COR-L47 (cell line): ENCODE measurements around the gene FARS2.
"Not testable (repeated sequence)": the region's sequence is repeated elsewhere in the genome, so short reads cannot be mapped to it uniquely, and the experiment has no call there.

Experiments used
- DNase-seq: peaks from one replicate; lab custom pipeline; 2025; lab: John Stamatoyannopoulos, UW

FARS2 gene

DNA sequence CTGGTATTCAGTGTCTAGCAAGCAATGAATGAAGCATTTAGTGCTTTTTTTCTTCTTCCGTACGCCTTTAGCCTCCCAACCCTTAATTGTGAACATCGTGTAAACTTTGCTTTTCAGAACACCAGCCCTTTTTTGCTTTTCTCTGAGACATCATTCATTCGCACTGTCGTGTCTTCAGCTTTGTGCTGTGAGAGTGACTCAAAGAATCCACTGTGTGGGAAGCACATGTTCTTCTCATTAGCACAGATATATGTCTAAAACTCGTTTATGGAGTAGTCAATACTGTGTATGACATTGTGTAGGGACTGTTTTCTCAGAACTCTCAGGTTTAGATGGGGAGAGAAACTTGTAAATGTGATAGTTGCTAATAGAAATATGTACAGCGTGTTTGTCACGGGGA, 279.1 kb downstream of the FARS2 start:
- DNase-seq: no peak

DNA sequence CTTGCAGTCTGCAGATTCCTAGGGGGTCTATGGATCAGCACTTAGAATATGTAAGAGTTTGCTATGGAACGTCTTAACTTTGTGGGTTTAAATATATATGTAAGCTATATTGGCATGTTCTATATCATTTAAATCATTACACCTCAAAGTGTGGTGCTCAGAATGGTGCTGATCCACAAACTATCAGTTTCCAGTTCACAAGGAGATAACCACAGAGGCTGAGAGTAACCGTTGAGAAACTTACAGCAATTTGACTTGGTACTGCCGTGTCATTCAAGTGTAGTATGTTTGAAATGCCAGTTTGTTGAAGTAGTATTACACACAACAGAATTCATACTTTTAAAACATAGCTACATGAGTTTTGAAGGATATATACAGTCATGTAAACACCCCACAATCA, 279.7 kb downstream of the FARS2 start:
- no peak for DNase-seq

DNA sequence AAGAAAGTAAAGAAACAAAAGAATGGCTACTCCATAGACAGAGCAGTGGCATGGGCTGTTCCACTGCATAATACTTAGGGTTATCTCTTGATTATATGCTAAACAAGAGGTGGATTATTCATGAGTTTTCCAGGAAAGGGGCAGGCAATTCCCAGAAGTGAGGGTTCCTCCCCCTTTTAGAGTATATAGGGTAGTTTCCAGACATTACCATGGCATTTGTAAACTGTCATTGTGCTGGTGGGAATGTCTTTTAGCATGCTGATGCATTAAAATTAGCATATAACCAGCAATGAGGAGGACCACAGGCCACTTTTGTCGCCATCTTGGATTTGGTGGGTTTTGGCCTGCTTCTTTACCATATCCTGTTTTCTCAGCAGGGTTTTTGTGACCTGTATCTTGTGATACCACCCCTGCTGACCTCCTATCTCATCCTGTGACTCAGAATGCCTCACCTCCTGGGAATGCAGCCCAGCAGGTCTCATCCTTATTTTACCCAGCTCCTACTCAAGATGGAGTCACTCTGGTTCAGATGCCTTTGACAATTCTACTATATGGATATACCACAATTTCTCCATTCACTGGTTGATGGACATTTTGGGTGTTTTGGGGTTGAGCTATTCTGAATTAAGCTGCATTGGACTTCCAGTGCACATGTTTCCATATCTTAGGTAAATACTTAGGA, 280.6 kb downstream of the FARS2 start:
- DNase-seq: no peak

DNA sequence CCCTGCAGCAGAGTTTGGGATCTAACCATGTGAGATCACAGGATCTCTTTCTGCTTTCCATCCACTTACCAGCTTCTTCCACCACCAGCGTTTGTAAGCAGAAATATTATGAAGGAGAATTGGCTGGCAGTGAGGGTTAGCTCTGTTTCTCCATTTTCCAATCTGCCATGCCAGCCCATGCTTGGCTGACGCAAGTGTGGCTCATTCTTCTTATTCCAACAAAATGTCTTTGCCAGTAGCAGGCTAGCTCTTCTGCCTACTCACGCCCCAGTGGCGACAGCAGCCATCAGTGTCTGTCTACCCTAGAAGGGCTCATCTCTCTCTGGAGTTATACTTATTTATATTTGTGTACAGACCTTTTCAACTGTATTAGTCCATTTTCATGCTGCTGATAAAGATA, 286.2 kb downstream of the FARS2 start:
- no peak for DNase-seq

DNA sequence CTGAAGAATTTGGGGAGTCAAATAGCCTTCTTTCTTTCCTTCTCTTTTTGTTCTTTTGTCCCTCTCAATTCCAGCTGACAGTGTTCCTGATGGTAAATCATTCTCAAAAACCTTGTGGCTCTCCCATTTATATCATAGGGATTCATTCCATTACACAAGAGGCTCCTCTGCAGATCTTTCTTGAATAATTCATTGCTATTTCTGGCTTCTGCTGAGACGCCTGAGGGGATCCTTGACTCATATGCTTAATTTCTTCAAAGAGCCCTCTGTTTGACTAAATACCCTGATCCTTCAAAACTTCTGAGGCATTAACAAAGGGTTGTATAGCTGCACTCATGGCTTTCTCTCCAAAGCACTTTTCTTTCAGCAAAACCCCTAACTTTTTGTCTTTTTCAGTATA, 289.3 kb downstream of the FARS2 start:
- no peak for DNase-seq

DNA sequence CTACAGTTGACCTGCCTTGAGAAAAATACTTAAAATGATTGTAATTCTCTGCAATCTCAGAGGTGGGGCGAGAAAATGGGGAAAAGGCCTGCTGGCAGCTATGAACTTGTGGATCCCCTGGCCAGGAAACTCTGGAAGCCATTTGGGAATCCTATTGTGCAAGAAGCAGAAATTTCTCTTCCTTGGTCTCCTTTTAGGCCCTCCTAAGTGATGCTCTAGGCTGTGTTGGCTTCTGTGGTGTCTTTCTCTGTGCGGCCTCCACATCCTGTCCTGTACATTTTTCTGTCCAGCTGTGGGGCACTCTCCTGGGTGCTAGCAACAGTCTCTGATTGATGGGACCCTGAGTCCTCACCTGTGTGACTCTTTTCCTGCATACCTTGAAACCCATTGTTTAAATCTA, 290.9 kb downstream of the FARS2 start:
- DNase-seq: no peak

DNA sequence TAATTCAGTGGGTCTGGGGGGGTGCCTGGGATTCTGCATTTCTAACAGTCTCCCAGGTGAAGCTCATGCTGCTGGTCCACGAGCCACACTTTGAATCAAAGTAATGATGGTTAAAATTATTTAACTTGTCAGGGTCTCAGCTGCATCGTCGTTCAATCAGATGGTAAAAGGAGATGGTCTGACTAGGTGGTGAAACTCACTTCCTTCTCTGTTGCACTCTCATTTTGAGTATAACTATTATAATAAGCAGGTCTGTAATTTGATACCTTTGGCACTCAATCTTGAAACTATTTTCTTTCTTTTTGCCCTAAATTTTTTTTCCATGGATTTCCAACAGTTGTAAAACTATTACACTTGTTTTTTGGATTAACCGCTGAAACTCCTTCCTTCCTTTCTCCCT, 292.5 kb downstream of the FARS2 start:
- DNase-seq: no peak

DNA sequence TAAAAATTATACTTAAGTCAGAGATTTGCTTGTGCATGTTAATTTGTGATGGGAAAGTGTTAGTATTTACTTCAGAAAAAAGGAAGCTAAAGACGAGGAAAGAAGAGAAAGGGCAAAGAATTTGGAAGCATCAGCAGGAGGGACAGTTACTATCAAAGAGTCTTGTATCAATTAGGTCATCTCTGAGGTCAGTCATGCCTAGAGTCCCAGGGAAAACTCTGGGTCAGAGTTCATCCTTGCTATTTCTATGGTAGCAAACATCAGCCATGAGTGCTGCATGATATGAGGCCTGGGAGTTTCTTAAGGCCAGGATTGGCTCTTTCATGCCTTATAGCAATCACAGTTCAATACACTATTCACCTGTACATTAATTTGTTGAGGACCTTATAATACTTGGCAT, 292.9 kb downstream of the FARS2 start:
- no peak for DNase-seq

DNA sequence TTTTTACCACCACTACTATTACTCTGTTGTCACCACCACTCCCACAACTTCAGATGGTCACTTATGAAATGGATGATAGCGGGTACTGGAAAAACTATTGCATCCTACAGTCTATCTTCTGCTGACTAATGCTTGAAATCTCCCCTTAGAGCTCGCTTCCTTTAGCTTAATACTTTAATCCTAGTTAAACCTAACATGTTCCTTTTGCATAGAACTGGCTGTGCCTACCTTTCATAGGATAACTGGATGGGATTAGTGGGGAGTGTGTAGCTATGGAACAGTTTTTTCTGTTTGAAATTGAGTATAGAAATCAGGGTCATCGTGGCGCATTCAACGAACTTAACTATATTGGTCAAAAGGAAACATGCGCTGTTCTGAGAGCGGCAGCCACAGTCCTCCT, 294.7 kb downstream of the FARS2 start:
- no peak for DNase-seq

DNA sequence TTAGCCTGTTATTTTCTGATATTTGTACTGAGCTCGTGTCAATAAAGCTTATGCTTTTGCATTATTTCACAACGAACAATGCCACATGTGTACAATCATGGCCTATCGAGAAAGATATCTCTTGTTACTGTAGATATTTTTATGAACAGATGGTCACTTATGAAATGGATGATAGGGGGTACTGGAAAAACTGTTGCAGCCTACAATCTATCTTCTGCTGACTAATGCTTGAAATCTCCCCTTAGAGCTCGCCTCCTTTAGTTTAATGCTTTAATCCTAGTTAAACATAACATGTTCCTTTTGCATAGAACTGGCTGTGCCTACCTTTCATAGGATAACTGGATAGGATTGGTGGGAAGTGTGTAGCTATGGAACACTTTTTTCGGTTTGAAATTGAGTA, 296.2 kb downstream of the FARS2 start:
- no peak for DNase-seq

DNA sequence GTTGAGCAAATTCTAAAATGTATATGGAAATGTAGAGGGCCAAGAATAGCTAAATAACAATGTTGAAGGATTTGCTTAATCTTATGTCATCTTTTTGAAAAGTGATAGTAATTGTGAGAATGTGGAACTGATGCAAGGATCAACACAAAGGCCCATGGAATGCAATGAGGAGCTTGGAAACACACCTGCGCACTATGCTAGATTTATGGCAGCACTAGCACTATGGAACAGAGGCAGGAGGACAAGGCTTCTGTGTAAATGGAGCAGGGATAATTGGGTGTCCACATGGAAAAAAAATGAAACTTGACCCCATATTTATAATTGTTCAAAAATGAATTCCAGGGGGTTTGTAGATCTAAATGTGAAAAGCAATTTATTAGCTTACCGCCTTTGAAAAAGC, 298.3 kb downstream of the FARS2 start:
- no peak for DNase-seq

DNA sequence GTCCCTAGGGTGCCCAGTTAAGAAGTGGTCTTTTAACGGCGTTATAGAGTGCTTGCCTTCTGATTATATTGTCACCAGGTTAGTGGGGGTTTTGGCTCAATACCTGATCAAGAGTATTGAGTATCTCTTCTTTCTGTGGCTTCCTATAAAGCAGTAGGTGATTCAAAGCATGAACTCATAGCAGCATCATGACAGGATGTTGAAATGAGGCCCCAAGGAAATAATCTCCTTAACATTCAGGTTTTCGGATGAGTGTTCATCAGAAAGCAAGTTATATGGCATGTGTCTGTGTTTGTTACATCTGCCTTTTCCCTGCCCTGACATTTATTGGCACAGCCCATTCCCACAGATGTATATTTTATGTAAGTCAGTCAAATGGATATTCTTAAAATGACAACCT, 301.0 kb downstream of the FARS2 start:
- no peak for DNase-seq

DNA sequence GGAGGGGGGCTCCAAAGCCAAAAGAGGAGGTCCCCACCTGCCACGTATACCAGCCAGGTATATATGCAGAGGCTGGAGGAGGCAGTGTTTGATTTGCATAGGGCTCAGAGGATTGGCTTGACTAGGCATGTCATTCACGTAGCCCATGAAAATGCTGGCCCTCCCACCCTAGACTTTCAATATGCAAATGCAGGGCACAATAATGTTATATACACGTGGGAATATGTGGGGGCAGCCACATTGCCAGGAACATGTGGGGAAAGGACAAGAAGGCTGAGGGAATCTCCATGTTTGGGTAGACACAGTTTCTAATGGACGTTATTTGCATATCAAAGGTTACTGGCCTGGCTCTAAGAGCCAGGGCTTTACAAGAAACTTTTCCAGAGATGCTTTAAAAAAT, 301.8 kb downstream of the FARS2 start:
- DNase-seq: no peak

DNA sequence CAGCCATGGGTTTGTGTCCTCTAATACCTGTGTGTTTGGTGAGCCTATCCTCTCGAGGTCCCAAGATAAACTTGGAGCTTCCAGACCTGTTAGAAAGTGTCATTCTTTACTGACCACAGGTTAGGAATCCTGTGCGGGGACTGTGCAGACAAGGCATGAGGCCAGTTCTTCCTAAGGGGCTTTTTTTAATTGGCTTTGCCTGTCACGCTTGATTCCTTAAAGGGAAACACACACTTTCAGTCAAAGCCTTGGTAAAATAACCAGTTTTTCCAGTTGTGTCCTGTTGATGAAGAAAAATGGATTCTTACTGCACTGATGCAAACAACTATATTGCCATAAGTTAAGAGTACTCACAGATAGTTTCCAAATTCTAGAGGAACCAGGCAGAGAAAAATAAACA, 303.4 kb downstream of the FARS2 start:
- not testable (repeated sequence) for DNase-seq

DNA sequence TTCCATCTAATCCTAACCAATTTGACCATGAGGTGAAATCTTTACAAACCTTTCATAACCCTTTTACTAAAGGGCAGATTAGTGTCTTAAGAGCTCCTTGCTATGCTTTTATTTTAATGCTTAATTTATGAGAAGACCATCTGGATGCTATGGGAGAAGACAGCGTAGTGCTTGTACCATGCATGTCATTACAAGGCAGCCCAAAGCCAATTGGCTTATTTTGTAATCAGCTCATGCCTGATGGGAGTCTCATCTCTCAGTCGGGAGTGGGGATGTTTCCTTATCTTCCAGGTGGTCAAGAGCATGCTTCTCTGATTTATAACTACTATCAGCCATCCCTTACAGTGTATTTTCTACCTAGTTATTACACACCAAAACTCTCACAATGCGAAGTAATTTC, 304.7 kb downstream of the FARS2 start:
- DNase-seq: no peak

DNA sequence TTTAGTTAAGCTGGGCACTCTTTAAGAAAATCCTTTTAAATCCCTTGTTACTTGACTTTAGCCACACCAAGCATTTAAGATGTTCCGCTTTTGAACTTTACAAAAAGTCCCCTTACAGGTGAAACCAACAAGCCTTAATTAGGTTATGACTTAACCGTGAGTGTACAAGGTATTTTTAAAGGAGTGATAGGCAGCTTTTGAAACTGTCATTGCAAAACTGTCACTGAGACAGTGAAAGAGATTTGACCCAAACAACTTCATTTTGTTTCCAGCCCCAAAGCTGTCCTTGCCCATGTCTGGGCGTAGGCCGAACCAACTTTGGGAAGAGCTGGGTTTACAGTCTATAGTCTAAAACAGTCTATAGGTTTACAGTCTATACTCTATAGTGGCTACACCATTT, 305.4 kb downstream of the FARS2 start:
- no peak for DNase-seq

DNA sequence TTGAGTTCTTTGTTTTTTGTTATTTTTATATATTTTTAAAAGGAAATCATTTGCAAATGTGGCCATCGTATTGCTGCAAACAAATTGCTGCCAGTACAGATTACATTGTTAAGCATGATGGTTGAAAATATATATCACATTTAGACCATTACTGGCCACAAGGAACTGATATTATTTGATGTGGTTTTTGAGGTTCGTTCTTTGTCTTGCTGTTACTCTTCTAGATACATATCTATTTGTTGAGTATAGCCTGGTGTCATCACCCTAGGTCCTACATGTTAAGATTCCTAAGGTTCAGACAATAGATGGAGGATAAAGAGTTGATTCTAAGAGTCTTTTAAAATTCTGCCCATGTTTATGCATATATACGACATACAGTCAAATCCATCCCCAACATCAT, 306.0 kb downstream of the FARS2 start:
- DNase-seq: no peak

DNA sequence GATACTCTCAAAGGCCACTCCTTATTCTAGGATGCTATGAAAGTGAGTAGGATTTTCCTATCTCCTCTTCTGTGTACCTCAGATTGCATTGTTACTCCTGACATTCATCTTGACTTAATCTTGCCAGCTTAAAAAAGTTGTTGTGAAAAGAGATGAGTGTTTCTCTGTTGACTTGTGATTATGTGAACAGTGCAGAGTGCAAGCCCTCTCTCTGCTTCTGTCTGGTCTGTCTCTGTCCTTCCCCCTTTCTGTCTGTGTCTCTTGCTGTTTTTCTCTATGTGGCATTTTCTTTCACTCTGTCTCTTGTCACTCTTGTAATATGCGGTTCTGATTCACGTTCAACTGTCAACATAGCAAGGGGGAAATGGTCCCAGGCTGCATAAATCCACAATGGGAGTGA, 306.6 kb downstream of the FARS2 start:
- DNase-seq: no peak

DNA sequence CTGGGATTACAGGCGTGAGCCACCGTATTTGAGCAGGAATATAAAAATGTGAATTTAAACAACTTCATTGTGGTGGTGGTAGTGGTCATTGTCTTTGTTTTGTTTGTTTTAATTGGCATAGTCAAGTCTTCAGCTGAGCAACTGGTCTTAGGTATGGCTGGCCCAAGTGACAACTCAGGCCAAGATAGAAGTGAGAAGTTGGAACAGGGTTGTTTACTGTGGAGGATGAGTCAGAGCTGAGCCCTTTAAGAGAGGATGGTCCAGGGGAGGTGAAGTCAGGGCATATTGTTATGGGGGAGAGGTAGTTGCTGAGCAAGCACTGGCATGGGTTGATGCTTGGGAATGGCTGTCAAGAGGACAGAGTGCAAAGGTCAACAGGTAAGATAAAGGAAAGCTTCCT, 308.2 kb downstream of the FARS2 start:
- no peak for DNase-seq

DNA sequence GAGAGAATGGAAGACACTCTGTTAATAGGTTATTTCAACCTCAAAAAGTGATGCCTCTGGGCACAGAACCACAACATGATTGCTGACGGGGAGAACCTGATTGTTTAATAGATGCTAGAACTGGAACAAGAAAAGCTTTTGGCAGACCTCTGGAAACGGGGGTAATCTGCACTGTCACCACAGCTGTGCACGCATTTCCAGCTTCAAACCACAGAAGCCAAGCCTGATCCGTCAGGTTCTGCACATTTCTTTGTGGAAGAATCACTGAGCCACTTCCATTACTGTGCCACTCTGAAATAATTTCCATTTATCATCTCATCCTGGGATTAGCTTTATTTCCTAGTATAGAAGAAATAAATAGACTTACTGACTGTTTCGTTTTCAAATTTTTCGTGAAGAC, 309.3 kb downstream of the FARS2 start:
- DNase-seq: no peak

DNA sequence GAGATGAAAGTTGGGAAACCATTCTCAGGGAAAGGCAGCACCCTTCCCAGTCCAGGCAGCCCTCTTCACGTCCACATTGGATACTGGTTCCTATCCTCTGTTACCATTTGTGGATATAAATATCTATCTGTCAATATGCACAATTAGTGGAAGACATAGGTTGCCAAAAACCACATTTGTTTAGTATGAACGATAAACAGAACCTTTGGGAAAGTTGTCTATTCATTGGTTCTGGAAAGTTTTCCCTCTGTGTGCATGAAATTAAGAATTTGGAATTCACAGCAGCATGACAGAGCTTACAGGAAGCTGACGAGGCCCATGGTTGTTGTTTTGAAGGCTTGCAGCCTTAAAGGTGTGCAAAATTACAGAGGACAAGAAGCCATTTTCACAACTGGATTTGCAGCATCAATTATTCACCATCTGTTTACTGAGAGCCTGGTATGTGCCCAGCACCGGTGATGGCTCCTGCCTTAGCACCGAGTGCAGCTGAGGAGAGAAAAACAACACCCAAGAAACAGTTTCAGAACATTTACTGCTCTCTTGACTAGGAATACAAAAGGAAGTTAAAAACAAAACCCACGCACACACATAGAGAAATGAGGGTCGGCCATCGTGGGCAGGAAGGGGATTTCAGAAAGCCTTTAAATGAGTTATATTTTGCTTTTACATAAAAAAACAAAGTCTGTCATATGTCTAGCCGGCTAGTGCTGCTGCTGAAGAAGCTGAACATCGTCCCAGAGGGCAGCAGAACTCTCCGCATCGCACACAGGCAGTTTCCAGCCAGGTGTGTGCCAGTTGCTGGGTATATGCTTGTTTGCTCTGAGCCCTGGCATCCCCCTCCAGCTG, 319.6 kb downstream of the FARS2 start:
- no peak for DNase-seq

DNA sequence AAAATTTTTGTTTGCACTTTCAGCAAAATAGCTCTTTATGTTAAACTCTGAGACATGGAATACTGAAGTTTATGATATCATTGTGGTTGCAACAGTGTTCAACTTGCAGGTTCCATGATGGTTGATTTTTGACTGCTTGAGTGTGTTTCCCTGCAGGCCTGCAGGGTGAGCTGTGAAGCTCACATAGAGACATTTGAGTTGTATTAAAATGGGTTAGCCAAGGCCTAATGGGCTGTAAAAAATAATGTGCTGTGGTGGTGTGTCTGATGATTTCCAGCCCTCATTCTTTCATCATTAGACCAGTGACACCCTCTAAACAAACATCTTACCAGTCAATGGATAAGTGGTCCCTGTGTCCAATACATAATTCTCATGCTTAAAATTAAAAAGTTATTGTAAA, 321.4 kb downstream of the FARS2 start:
- DNase-seq: no peak

DNA sequence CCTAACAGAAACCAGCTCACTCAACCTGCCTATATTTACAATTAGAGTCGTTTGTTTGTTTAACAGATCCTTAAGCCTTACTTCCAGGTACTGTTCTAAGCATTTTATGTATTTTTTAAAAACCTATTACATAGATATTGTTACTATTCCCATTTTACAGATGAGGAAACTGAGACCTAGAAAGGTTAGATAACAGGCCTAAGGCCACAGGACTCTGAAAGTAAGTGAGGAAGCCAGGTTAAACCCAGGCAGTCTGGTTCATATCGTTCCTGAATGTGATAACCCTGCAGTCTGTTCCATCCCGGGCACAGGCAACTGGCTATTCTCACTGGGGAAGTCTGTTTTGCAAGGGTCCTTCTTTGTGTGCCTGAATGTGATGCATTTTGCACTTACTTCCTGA, 322.2 kb downstream of the FARS2 start:
- DNase-seq: no peak

DNA sequence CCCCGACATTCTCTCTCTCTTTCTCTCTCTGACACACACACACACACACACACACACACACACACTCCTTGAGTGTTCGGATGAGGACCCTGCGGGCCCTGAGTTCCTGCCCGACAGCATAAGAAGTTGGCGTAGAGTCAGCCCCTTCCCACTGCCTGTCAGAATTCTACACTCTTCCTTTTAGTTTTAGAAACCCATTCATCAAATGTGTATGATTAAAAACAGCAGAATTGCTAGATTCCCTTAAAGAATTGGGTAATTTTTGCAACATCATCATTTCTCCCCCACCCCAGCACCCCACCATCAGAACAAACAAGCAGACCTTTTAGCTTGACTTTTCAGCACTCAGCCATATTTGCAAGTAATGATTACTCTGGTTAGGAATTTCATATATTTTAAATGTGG, 322.8 kb downstream of the FARS2 start:
- DNase-seq: no peak
